Activated CD4-positive, alpha-beta memory T cell treated with anti-CD3 and anti-CD28 coated beads for 36 hours (primary cell): ENCODE results near the gene BEAN1. TPM values are rescaled to one million over a fixed set of nuclear protein-coding genes. Genes with fewer than 3 reads are reported as not detected.

Experiments used
- CTCF ChIA-PET: fragments of 350-600 bp; sonication (Branson Sonifier 250); formaldehyde crosslinking; loops from one replicate; lab custom pipeline; 2021; ENCODE audit warnings: antibody characterized with exemption, inconsistent platforms; lab: Charles Lee
- POLR2A ChIA-PET: fragments of 350-600 bp; sonication (Branson Sonifier 250); formaldehyde crosslinking; loops from one replicate; lab custom pipeline; 2021; ENCODE audit warnings: antibody characterized with exemption; lab: Charles Lee
- DNase-seq: peaks from one replicate; pipeline ENCODE4 v3.0.0-alpha.2; 2020
- H3K27ac Mint-ChIP-seq: one replicate; pipeline ENCODE4 v1.8.0; 2021; ENCODE audit warnings: mixed read lengths
- H3K27me3 Mint-ChIP-seq: one replicate; pipeline ENCODE4 v1.8.0; 2021; ENCODE audit warnings: mixed read lengths
- H3K36me3 Mint-ChIP-seq: one replicate; pipeline ENCODE4 v1.8.0; 2021; ENCODE audit warnings: mixed read lengths
- H3K4me1 Mint-ChIP-seq: one replicate; pipeline ENCODE4 v1.8.0; 2021; ENCODE audit warnings: low read depth, mixed read lengths
- H3K4me3 Mint-ChIP-seq: one replicate; pipeline ENCODE4 v1.8.0; 2021; ENCODE audit warnings: mild to moderate bottlenecking, mixed read lengths
- H3K9me3 Mint-ChIP-seq: one replicate; pipeline ENCODE4 v1.8.0; 2021; ENCODE audit warnings: mixed read lengths
- intact Hi-C: fragments of 100-400 bp; cut with micrococcal nuclease; formaldehyde crosslinking; loops from one replicate; pipeline ENCODE4 v1.15.1; 2023
- total RNA-seq, 2 experiments: library from RNA; stranded (reverse); gene quantifications; one replicate each; pipeline ENCODE4 v1.2.3, GENCODE V29; 2021

Gene BEAN1
- total RNA-seq, 2 experiments from 2014 or later = not detected

DNA sequence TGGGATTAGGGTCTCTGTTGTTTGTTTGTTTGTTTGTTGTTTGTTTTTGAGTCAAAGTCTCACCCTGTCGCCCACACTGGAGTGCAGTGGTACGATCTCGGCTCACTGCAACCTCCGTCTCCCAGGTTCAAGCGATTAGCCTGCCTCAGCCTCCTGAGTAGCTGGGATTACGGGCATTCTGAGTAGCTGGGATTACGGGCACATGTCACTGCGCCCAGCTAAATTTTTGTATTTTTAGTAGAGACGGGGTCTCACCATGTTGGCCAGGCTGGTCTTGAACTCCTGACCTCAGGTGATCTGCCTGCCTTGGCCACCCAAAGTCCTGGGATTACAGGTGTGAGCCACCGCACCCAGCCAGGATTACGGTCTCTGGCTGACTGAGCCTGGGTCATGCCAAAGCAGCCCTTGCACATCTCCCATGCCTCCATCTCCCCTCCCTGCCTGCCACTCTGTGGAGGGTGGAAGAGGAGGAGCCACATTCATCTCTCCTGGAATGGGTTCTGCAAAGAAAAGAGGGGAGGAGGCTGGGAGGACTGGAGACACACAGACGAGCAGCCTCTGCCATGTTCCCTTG, 59.2 kb downstream of the BEAN1 start:
- H3K27ac Mint-ChIP-seq = no peak overlapping the region
- no peak for DNase-seq
- H3K27me3 Mint-ChIP-seq = no peaks in the 10 kb centered on the region
- ChIA-PET CTCF (interaction anchor here (1.2 to 1.4 kb wide), 4 partner anchors 10 to 144 kb away, joined by 3 to 8 read pairs (median 4); no protein-coding TSS in a partner anchor), POLR2A (no interaction called here)
- intact Hi-C loops = no loop called here
- peaks cover 15% of the 10 kb centered on the region for H3K4me1 Mint-ChIP-seq
- no peak overlapping the region for H3K4me3 Mint-ChIP-seq
- no peaks in the 10 kb centered on the region for H3K9me3 Mint-ChIP-seq
- no peaks in the 10 kb centered on the region for H3K36me3 Mint-ChIP-seq

DNA sequence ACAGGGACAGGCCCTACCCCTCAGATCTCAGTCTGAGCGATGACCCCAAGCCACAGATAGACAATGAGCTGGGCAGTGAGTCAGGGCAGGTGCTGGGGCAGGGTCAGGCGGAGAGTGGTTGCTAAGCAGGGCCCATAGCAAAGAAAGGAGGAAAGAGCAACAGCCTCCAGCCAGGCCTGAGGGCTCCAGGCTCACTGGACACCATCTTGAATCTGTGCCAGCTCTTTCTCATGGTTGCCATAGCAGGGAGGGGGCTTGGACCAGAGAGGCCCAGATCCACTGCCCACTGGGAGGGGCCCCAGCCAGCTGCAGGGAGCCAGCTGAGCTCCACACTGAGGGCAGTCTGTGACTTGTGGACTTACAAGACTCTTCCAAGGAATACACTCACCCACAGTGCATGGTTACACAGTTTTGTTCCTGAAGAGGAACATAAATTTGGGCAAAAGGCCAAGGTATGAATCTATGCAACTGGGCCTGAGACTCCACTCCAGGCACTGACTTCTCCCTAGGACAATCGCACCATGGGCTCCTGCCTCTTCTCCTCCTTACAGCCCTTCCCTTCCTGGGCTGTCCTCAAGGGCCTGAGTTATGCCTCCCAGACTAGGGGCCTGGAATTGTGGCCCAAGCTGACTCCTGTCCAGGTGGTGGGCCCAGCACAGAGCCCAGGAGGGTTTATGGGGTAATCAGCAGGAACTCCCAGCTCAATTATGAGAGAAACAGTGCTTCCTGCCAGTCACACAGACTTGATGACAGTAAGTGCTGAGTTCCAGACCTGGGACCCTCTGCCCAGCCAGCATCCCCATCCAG, 59.9 kb downstream of the BEAN1 start:
- no peak overlapping the region for H3K27ac Mint-ChIP-seq
- DNase-seq = no peak
- H3K9me3 Mint-ChIP-seq = no peaks in the 10 kb centered on the region
- CTCF ChIA-PET = interaction anchor here (1.2 to 1.4 kb wide), 4 partner anchors 10 to 145 kb away, joined by 3 to 8 read pairs (median 4); no protein-coding TSS in a partner anchor
- intact Hi-C loops = no loop called here
- POLR2A ChIA-PET = no interaction called here
- H3K27me3 Mint-ChIP-seq = no peaks in the 10 kb centered on the region
- H3K4me3 Mint-ChIP-seq = no peak overlapping the region
- peaks cover 15% of the 10 kb centered on the region for H3K4me1 Mint-ChIP-seq
- no peaks in the 10 kb centered on the region for H3K36me3 Mint-ChIP-seq

DNA sequence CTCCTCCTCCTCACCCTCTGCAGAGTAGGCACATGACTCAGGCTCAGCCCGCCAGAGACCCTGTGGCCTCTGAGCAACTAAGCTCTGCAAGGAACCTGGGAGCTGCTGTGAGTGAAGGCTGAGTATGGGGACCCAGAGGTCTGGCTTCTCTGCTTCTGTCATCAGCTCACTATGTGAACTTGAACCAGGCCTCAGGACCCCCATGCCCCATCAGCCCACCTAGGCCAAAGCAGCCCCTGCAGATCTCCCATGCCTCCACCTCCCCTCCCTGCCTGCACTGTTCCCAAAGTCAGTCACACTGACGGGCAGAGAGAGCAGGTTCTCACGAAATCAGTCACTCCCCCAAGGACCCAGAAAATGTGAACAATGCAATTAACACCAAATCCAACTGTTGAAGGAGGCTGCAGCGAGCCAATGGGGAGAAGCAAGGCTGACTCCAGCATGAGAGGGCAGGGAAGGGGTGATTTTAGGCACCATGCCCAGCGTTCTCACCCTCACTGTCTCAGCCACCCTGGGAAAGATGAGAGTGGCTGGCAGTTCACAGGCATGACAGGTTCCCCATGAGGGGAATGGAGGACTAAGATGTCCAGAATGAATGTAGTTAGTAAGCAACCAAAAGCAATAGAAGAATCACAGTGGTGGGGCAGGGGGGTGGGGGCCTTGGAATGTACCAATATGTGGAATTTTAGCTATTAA, 60.6 kb downstream of the BEAN1 start:
- POLR2A ChIA-PET = no interaction called here

DNA sequence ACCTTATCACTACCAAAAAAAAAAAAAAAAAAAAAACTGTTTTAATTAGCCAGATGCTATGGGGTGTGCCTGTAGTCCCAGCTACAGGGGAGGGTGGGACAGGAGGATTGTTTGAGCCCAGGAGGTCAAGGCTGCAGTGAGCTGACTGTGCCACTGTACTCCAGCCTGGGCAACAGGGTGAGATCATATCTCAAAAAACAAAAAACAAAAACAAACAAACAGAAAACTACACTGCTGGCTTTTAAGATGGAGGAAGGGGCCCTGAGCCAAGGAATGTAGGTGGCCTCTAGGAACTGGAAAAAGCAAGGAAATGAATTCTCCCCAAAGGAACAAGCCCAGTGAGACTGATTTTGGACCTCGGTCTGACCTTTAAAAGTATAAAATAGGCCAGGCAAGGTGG, 61.4 kb downstream of the BEAN1 start:
- H3K27ac Mint-ChIP-seq = no peak overlapping the region
- CTCF ChIA-PET = interaction anchor here (0.6 to 1.4 kb wide), 3 partner anchors 9 to 82 kb away, joined by 3 to 4 read pairs (median 4); no protein-coding TSS in a partner anchor
- no peaks in the 10 kb centered on the region for H3K36me3 Mint-ChIP-seq
- no peaks in the 10 kb centered on the region for H3K9me3 Mint-ChIP-seq
- no peaks in the 10 kb centered on the region for H3K27me3 Mint-ChIP-seq
- DNase-seq = no peak
- intact Hi-C loops = no loop called here
- POLR2A ChIA-PET = no interaction called here
- no peak overlapping the region for H3K4me3 Mint-ChIP-seq
- H3K4me1 Mint-ChIP-seq = peaks cover 8% of the 10 kb centered on the region

More for the DNA sequence above, 60.6 kb downstream of the BEAN1 start:
- DNase-seq = no peak
- intact Hi-C loops = no loop called here
- no peaks in the 10 kb centered on the region for H3K36me3 Mint-ChIP-seq
- H3K9me3 Mint-ChIP-seq = no peaks in the 10 kb centered on the region
- H3K27ac Mint-ChIP-seq = no peak overlapping the region
- no peaks in the 10 kb centered on the region for H3K27me3 Mint-ChIP-seq
- peaks cover 15% of the 10 kb centered on the region for H3K4me1 Mint-ChIP-seq
- no peak overlapping the region for H3K4me3 Mint-ChIP-seq
- CTCF ChIA-PET = interaction anchor here (0.6 to 1.4 kb wide), 5 partner anchors 9 to 145 kb away, joined by 3 to 8 read pairs (median 4); no protein-coding TSS in a partner anchor

DNA sequence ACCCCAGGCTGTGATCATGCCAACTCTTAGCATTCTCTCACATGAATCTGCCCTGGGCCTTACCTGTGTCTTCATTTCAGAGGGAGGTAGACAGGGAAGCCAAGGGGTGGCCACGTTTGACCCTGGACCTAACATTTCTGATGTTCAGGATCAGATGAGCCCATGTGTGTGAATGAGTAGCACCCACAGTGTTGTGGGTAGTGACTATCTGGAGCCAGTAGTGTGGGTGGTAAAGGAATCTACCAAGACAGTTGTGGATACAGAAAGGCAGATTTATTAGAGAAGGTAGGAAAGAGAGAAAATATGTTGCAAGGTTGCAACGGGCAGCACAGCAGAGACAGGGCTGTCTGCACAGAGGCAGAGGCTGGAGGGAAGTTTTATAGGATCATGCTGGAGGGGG, 62.3 kb downstream of the BEAN1 start:
- Mint-ChIP-seq H3K4me3 (no peak overlapping the region), H3K27ac (no peak overlapping the region), H3K36me3 (no peaks in the 10 kb centered on the region), H3K9me3 (no peaks in the 10 kb centered on the region), H3K27me3 (no peaks in the 10 kb centered on the region), H3K4me1 (no peaks in the 10 kb centered on the region)
- ChIA-PET CTCF (no interaction called here), POLR2A (no interaction called here)
- DNase-seq = peak; percentile 2
- intact Hi-C loops = no loop called here

DNA sequence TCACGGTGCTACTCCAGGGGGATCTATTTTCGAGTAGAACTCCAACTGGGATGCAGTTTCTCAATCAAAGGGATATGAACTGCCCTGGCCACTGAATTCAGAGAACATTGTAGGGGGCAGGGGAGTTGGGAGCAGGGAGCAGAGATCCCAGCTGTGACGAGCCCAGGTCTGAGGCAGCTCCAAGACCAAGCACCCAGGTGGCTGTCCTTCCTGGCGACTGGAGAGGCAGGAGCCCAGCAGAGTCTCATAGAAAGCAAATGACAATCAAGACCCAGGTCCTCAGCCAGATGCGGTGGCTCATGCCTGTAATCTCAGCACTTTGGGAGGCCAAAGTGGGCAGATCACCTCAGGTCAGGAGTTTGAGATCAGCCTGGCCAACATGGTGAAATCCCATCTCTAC, 62.7 kb downstream of the BEAN1 start:
- DNase-seq = peak; percentile 4
- Mint-ChIP-seq H3K27ac (no peak overlapping the region), H3K4me1 (no peaks in the 10 kb centered on the region), H3K9me3 (no peaks in the 10 kb centered on the region), H3K4me3 (no peak overlapping the region), H3K27me3 (no peaks in the 10 kb centered on the region), H3K36me3 (no peaks in the 10 kb centered on the region)
- intact Hi-C loops = no loop called here
- ChIA-PET CTCF (no interaction called here), POLR2A (no interaction called here)

DNA sequence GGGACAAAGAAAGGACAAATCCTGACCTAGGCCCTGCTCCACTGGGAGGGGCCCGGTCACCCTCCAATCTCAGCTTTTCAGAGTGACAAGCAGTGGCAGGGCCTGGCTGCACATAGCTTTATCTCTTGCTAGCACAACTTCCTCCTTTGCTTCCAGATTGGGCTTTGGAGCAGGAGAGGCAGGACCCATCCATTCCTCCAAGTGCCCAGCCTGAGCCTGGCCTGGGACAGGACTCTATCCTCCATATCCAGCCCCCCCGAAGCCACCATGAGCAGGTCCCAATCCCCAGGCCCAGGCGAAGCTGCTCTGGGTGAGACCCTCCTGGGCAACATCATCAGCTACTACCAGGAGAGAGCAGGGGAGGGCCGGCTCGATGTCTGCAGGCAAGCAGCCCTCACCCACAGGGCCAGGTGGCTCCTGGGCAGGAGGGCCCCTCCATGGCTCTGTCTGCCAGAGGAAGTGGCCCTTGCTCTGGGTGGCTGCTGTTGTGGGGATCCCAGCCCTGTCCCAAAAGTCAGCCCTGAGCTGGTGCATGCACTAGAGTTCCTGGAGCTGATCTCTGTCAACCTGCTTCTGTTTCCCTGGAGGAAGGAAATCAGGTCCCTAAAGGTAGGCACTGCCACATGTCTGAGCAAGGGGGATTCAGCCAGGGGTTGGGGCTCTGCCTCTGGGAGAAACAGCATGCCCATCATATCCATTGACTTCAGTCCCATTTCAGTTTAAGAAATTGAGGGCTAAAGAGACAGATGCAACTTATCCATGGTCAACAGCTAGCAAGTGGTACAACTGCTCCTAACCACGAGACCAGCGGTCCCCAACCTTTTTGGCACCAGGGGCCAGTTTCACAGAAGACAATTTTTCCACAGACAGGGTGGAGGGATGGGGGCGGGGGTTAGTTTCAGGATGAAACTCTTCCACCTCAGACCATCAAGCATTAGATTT, 64.0 kb downstream of the BEAN1 start:
- CTCF ChIA-PET = interaction anchor here (0.6 to 1.6 kb wide), 4 partner anchors 9 to 340 kb away, joined by 3 read pairs; partner anchors contain the start of gene NAE1
- no peak overlapping the region for H3K27ac Mint-ChIP-seq
- no peaks in the 10 kb centered on the region for H3K36me3 Mint-ChIP-seq
- H3K4me1 Mint-ChIP-seq = no peaks in the 10 kb centered on the region
- no peaks in the 10 kb centered on the region for H3K9me3 Mint-ChIP-seq
- POLR2A ChIA-PET = no interaction called here
- peak; percentile 7 for DNase-seq
- intact Hi-C loops = no loop called here
- no peaks in the 10 kb centered on the region for H3K27me3 Mint-ChIP-seq
- no peak overlapping the region for H3K4me3 Mint-ChIP-seq

DNA sequence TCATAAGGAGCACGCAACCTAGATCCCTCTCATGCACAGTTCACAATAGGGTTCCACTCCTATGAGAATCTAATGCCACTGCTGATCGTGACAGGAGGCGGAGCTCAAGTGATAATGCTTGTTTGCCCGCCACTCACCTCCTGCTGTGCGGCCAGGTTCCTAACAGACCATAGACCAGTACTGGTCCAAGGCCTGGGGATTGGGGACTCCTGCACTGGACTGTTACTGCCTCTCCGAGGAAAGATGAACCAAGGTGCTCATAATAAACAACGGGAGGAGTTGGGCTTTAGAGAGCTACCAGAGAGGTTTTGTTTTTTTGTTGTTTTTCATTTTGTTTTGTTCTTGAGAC, 64.6 kb downstream of the BEAN1 start:
- intact Hi-C loops = no loop called here
- H3K36me3 Mint-ChIP-seq = no peaks in the 10 kb centered on the region
- H3K4me3 Mint-ChIP-seq = no peak overlapping the region
- H3K4me1 Mint-ChIP-seq = no peaks in the 10 kb centered on the region
- peak; percentile 5 for DNase-seq
- H3K9me3 Mint-ChIP-seq = no peaks in the 10 kb centered on the region
- no peak overlapping the region for H3K27ac Mint-ChIP-seq
- H3K27me3 Mint-ChIP-seq = no peaks in the 10 kb centered on the region
- POLR2A ChIA-PET = no interaction called here
- CTCF ChIA-PET = interaction anchor here (0.8 to 1.6 kb wide), 3 partner anchors 9 to 339 kb away, joined by 3 read pairs; partner anchors contain the start of gene NAE1

DNA sequence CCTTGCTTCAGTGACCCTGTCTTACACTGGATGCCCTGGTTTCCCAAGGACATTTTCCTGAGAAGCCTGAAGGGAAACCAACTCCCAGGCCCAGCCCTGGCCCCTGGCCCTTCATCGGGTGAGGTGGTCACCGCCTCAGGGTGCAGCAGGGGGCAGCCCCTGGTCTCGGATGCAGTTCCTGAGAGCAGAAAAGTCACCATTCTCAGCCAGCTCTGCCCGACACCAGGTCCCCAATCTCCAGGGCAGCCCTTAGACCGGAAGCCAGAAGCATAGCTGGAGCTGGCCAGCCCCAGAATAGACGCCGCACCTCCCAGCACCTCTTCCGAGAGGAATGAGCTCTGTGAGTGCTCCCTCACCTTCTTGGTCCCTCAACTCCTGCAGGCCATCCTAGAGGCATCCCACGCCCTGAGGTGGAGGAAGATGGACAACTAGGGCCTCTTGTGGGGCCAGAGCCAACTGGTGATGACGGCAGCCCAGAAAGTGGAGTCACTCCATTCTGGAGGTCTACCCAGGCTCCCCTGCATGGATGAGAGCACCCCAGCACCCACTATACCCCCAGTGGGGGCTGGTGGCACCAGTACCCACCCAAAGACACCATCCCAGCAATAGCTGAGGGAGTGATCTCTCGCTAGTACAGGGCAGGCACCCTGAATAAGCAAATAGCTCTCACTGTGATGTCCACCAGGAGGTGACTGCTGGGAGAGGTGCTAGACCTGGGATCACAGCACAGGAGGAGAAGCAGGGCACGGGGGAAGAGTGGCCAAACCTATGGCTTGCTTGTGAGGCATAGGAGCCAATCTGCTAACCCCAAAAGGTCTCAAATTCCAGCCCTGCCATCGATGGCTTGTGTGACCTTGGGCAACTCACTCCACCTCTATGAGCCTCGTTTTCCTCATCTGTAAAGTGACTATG, 66.7 kb downstream of the BEAN1 start:
- Mint-ChIP-seq H3K27me3 (no peaks in the 10 kb centered on the region), H3K9me3 (no peaks in the 10 kb centered on the region), H3K27ac (no peak overlapping the region), H3K4me3 (no peak overlapping the region), H3K36me3 (no peaks in the 10 kb centered on the region), H3K4me1 (no peaks in the 10 kb centered on the region)
- intact Hi-C loops = no loop called here
- ChIA-PET POLR2A (no interaction called here), CTCF (no interaction called here)
- DNase-seq = peak; percentile 3

DNA sequence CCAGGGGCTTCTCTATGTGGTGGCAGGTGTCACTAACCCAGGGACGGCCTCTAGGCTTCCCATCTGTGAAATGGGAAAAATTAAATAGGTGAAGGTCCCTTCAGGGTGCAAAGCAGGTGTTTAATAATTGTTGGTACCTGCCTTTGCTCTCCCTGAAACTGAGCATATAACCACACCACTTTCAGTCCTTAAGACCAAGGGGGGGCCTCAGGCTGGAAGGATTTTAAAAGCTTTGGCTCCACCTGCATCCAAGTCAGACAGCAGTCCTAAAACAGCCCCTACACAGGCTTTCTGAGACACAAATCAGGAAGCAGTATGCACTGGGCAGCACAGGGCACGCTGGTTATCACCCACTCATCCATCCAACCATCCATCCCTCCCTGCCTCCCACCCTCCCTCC, 67.8 kb downstream of the BEAN1 start:
- Mint-ChIP-seq H3K36me3 (no peaks in the 10 kb centered on the region), H3K27ac (no peak overlapping the region), H3K4me3 (no peak overlapping the region), H3K4me1 (no peaks in the 10 kb centered on the region), H3K27me3 (no peaks in the 10 kb centered on the region), H3K9me3 (no peaks in the 10 kb centered on the region)
- POLR2A ChIA-PET = no interaction called here
- CTCF ChIA-PET = interaction anchor here (0.6 kb wide), 1 partner anchor 131 kb away, joined by 3 read pairs; no protein-coding TSS in a partner anchor
- intact Hi-C loops = no loop called here
- peak; percentile 2 for DNase-seq

DNA sequence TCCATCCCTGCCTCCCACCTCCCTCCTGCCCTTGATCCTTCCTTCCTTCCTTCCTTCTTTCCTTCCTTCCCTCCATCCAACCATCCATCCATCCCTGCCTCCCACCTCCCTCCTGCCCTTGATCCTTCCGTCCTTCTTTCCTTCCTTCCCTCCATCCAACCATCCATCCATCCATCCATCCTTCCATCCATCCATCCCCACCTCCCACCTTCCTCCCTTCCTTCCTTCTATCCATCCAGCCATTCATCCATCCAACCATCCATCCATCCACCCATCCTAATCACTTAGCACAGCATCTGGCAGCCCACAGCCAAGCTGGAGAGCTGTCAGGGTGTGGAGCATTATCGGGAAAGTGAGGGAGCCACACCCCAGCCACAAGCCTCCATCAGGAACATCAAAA, 68.3 kb downstream of the BEAN1 start:
- CTCF ChIA-PET = no interaction called here
- H3K27me3 Mint-ChIP-seq = no peaks in the 10 kb centered on the region

More for the DNA sequence above, 68.3 kb downstream of the BEAN1 start:
- Mint-ChIP-seq H3K27ac (no peak overlapping the region), H3K9me3 (no peaks in the 10 kb centered on the region), H3K4me1 (no peaks in the 10 kb centered on the region), H3K36me3 (no peaks in the 10 kb centered on the region), H3K4me3 (no peak overlapping the region)
- intact Hi-C loops = no loop called here
- POLR2A ChIA-PET = no interaction called here
- DNase-seq = peak; percentile 1
